Caco-2 (cell line): ENCODE data around the gene ALDH2. TPM values are rescaled to one million over a fixed set of nuclear protein-coding genes. Genes with fewer than 3 reads are reported as not detected.

ENCODE experiments used
- BruUV-seq: library from RNA; stranded (reverse); fragments of 400-500 nt; replicated peaks from 2 replicates; lab custom pipeline; 2021; lab: Mats Ljungman, UMichigan
- CTCF ChIA-PET: fragments of 300-600 bp; sonication (Branson Sonifier 250); formaldehyde crosslinking; loops from one replicate; lab custom pipeline; 2022; ENCODE audit warnings: antibody characterized with exemption; lab: Charles Lee
- POLR2A ChIA-PET: fragments of 300-600 bp; sonication (Branson Sonifier 250); formaldehyde crosslinking; loops from one replicate; lab custom pipeline; 2022; ENCODE audit warnings: antibody characterized with exemption; lab: Charles Lee
- DNase-seq, 2 experiments: peaks; one replicate each; pipeline versions ENCODE4 v3.0.0 to v3.0.0-alpha.2; 2020 to 2022
- H3K27me3 ChIP-seq: replicated peaks from 2 replicates; pipeline ENCODE4 v1.6.0; 2011; ENCODE audit warnings: low read length; ENCODE audit not compliant: control insufficient read depth, insufficient read depth
- H3K36me3 ChIP-seq: 2 replicates; pipeline ENCODE4 v1.5.1; 2011; ENCODE audit warnings: low read length; ENCODE audit not compliant: control insufficient read depth, insufficient read depth
- H3K4me1 ChIP-seq: fragments of 250-450 bp; sonication (Bioruptor Pico); 2 replicates; pipeline ENCODE4 v1.5.1; 2020; ENCODE audit warnings: mild to moderate bottlenecking
- H3K4me3 ChIP-seq: 2 replicates; pipeline ENCODE4 v1.5.1; 2011; ENCODE audit warnings: low read depth, mild to moderate bottlenecking, control low read depth, low read length
- H3K9me3 ChIP-seq: fragments of 250-450 bp; sonication (Bioruptor Pico); 2 replicates; pipeline ENCODE4 v1.5.1; 2020; ENCODE audit warnings: mild to moderate bottlenecking, moderate library complexity
- H3K27ac Mint-ChIP-seq: one replicate; pipeline ENCODE4 v1.8.0; 2022; ENCODE audit warnings: mixed read lengths; ENCODE audit not compliant: unreplicated experiment
- H3K27me3 Mint-ChIP-seq: one replicate; pipeline ENCODE4 v1.8.0; 2022; ENCODE audit warnings: mixed read lengths; ENCODE audit not compliant: insufficient read depth, unreplicated experiment
- H3K36me3 Mint-ChIP-seq: one replicate; pipeline ENCODE4 v1.8.0; 2022; ENCODE audit warnings: mild to moderate bottlenecking, mixed read lengths; ENCODE audit not compliant: insufficient read depth, unreplicated experiment
- H3K4me1 Mint-ChIP-seq: one replicate; pipeline ENCODE4 v1.8.0; 2022; ENCODE audit warnings: low read depth, mixed read lengths; ENCODE audit not compliant: unreplicated experiment
- H3K4me3 Mint-ChIP-seq: one replicate; pipeline ENCODE4 v1.8.0; 2022; ENCODE audit warnings: mild to moderate bottlenecking, moderate library complexity, mixed read lengths; ENCODE audit not compliant: unreplicated experiment
- H3K9me3 Mint-ChIP-seq: one replicate; pipeline ENCODE4 v1.8.0; 2022; ENCODE audit warnings: mixed read lengths; ENCODE audit not compliant: unreplicated experiment
- CTCF ChIP-seq, 2 experiments: fragments of 200-600 bp in 1 of 2; IDR thresholded peaks; 1 replicate in 1 of 2; 2 replicates in 1 of 2; pipeline versions ENCODE4 v1.5.1 to v1.8.0; 2011 to 2022; ENCODE audit warnings: antibody characterized with exemption in 1 of 2, control low read depth in 1 of 2, inconsistent platforms in 1 of 2, low read depth in 1 of 2, low read length in 1 of 2, mild to moderate bottlenecking in 1 of 2, moderate library complexity in 1 of 2; ENCODE audit not compliant: insufficient read depth in 1 of 2, severe bottlenecking in 1 of 2, unreplicated experiment in 1 of 2
- intact Hi-C: fragments of 100-400 bp; cut with micrococcal nuclease; formaldehyde crosslinking; loops from one replicate; pipeline ENCODE4 v1.10.0; 2022; ENCODE audit not compliant: unreplicated experiment
- total RNA-seq: library from RNA; stranded (reverse); gene quantifications from 2 replicates; pipeline ENCODE4 v1.2.3, GENCODE V29; 2022

Gene ALDH2
- total RNA-seq, 1 experiment from 2014 or later = 196 TPM

GRCh38 chr12:111846016-111846415, 79.3 kb downstream of the ALDH2 start:
- intact Hi-C loops = no loop called here
- POLR2A ChIA-PET = no interaction called here

GRCh38 chr12:111850526-111850925, 83.8 kb downstream of the ALDH2 start:
- no peaks in the 10 kb centered on the region; the same call in 1 of the 2 replicates for H3K9me3 ChIP-seq
- no peaks in the 10 kb centered on the region for H3K27me3 ChIP-seq
- H3K36me3 ChIP-seq = no peaks in the 10 kb centered on the region
- intact Hi-C loops = no loop called here
- CTCF ChIA-PET = no interaction called here
- no peak for DNase-seq
- H3K36me3 Mint-ChIP-seq = peaks cover 47% of the 10 kb centered on the region
- no peaks in the 10 kb centered on the region for H3K4me1 Mint-ChIP-seq
- H3K27me3 Mint-ChIP-seq = no peaks in the 10 kb centered on the region
- POLR2A ChIA-PET = interaction anchor here (0.5 kb wide), 1 partner anchor 141 kb away, joined by 3 read pairs; no protein-coding TSS in a partner anchor
- H3K27ac Mint-ChIP-seq = no peak overlapping the region
- no peaks in the 10 kb centered on the region for H3K9me3 Mint-ChIP-seq
- H3K4me1 ChIP-seq = no peaks in the 10 kb centered on the region
- no peak overlapping the region for H3K4me3 ChIP-seq
- no TSS peak for BruUV-seq
- no peak for TF ChIP-seq CTCF (IDR thresholded peaks at IDR 0.05; ENCODE audit: insufficient read depth in 1 of 2, low read depth in 1 of 2, low read length in 1 of 2, severe bottlenecking in 1 of 2, unreplicated experiment in 1 of 2)
- H3K4me3 Mint-ChIP-seq = no peak overlapping the region

More at GRCh38 chr12:111846016-111846415, 79.3 kb downstream of the ALDH2 start:
- peaks cover 12% of the 10 kb centered on the region for H3K4me1 Mint-ChIP-seq
- peaks cover 5% of the 10 kb centered on the region; the same call in 1 of the 2 replicates for H3K4me1 ChIP-seq
- no peaks in the 10 kb centered on the region; the same call in 1 of the 2 replicates for H3K9me3 ChIP-seq
- no peak overlapping the region for H3K4me3 ChIP-seq
- BruUV-seq = no TSS peak
- no peak for TF ChIP-seq CTCF (IDR thresholded peaks at IDR 0.05; ENCODE audit: insufficient read depth in 1 of 2, low read depth in 1 of 2, low read length in 1 of 2, severe bottlenecking in 1 of 2, unreplicated experiment in 1 of 2)
- H3K27me3 Mint-ChIP-seq = no peaks in the 10 kb centered on the region
- H3K36me3 ChIP-seq = no peaks in the 10 kb centered on the region
- H3K36me3 Mint-ChIP-seq = peaks cover 64% of the 10 kb centered on the region
- no peak for DNase-seq
- no peak overlapping the region for H3K4me3 Mint-ChIP-seq
- no peaks in the 10 kb centered on the region for H3K9me3 Mint-ChIP-seq
- H3K27ac Mint-ChIP-seq = no peak overlapping the region
- no peaks in the 10 kb centered on the region for H3K27me3 ChIP-seq
- CTCF ChIA-PET = no interaction called here

- no peaks in the 10 kb centered on the region for H3K27me3 Mint-ChIP-seq
- no peaks in the 10 kb centered on the region for H3K4me1 ChIP-seq
- no TSS peak for BruUV-seq
- intact Hi-C loops = no loop called here
- H3K27me3 ChIP-seq = no peaks in the 10 kb centered on the region
- no peak overlapping the region for H3K4me3 Mint-ChIP-seq
- no peaks in the 10 kb centered on the region for H3K36me3 ChIP-seq
- H3K4me3 ChIP-seq = no peak overlapping the region
- H3K9me3 ChIP-seq = no peaks in the 10 kb centered on the region
- H3K4me1 Mint-ChIP-seq = no peaks in the 10 kb centered on the region
- no peak for TF ChIP-seq CTCF (IDR thresholded peaks at IDR 0.05; ENCODE audit: insufficient read depth in 1 of 2, low read depth in 1 of 2, low read length in 1 of 2, severe bottlenecking in 1 of 2, unreplicated experiment in 1 of 2)
- POLR2A ChIA-PET = no interaction called here
- DNase-seq = no peak
- H3K27ac Mint-ChIP-seq = no peak overlapping the region
- CTCF ChIA-PET = no interaction called here
- H3K36me3 Mint-ChIP-seq = peaks cover 18% of the 10 kb centered on the region
- H3K9me3 Mint-ChIP-seq = no peaks in the 10 kb centered on the region
These were observed 91.5 kb downstream of the ALDH2 start for GRCh38 chr12:111858186-111858585.
